ENCODE data around the gene SETDB1. TPM values are rescaled to one million over a fixed set of nuclear protein-coding genes. Genes with fewer than 3 reads are reported as not detected.

SETDB1 gene
- total and polyA plus RNA-seq, 12 donors = 12.6 to 52.9 (median 35.6) TPM

- intact Hi-C loops (cut with DNase I) = no loop called here
- peaks cover 34 to 40% of the 10 kb centered on the region in 2 donors for H3K4me1 ChIP-seq (replicated peaks in 1 of 2)
- no peaks in the 10 kb centered on the region for H3K27me3 ChIP-seq
- DNase-seq = peak in 1 of 7 donors; percentile 11
- H3K4me3 ChIP-seq = no peak overlapping the region
- peaks cover 0 to 63% of the 10 kb centered on the region in 2 donors for H3K36me3 ChIP-seq (replicated peaks in 1 of 2)
- WGBS, 4 donors = 94 to 96% (median 95%) methylated on average over 13 of the region's 13 CpGs
- H3K27ac ChIP-seq = peak overlapping the region in 1 of 5 donors; percentile 54
- TF ChIP-seq POLR2A (IDR thresholded peaks at IDR 0.05) (no peak), CTCF (IDR thresholded peaks at IDR 0.05) (no peak)
- no peaks in the 10 kb centered on the region for H3K9me3 ChIP-seq (replicated peaks in 1 of 3)
Observed at GRCh38 chr1:150967936-150968335, 41.8 kb downstream of the SETDB1 start.

- H3K36me3 ChIP-seq (replicated peaks in 1 of 2) = peaks cover 0 to 57% of the 10 kb centered on the region in 2 donors
- TF ChIP-seq CTCF (IDR thresholded peaks at IDR 0.05) (no peak), POLR2A (IDR thresholded peaks at IDR 0.05) (no peak)
- intact Hi-C loops (cut with DNase I) = no loop called here
- H3K9me3 ChIP-seq (replicated peaks in 1 of 3) = no peaks in the 10 kb centered on the region
- H3K27me3 ChIP-seq = no peaks in the 10 kb centered on the region
- H3K27ac ChIP-seq = peak overlapping the region in 2 of 5 donors; percentile 6 to 54
- peak in 1 of 7 donors; percentile 15 for DNase-seq
- no peak overlapping the region for H3K4me3 ChIP-seq
- H3K4me1 ChIP-seq (replicated peaks in 1 of 2) = peaks cover 40 to 42% of the 10 kb centered on the region in 2 donors
- WGBS, 4 donors = 76 to 91% (median 84%) methylated on average over 4 of the region's 4 CpGs
Observed at GRCh38 chr1:150968491-150968890, 42.3 kb downstream of the SETDB1 start.

GRCh38 chr1:150969626-150970025 lies 43.5 kb downstream of the SETDB1 start:
- Histone ChIP-seq H3K36me3 (replicated peaks in 1 of 2) (peaks cover 0 to 46% of the 10 kb centered on the region in 2 donors), H3K4me1 (replicated peaks in 1 of 2) (peaks cover 41 to 42% of the 10 kb centered on the region in 2 donors), H3K4me3 (no peak overlapping the region), H3K9me3 (replicated peaks in 1 of 3) (no peaks in the 10 kb centered on the region), H3K27me3 (no peaks in the 10 kb centered on the region), H3K27ac (peak overlapping the region in 2 of 5 donors; percentile 60 to 94)
- 75 to 92% (median 79%) methylated on average over 2 to 3 of the region's 3 CpGs for WGBS, 4 donors
- DNase-seq = peak in 1 of 7 donors; percentile 8
- TF ChIP-seq POLR2A (IDR thresholded peaks at IDR 0.05) (no peak), CTCF (IDR thresholded peaks at IDR 0.05) (no peak)
- intact Hi-C loops (cut with DNase I) = no loop called here

- H3K27ac ChIP-seq = peak overlapping the region; percentile 87 to 98 (median 94)
- H3K9me3 ChIP-seq (replicated peaks in 1 of 3) = no peaks in the 10 kb centered on the region
- intact Hi-C loops (cut with DNase I) = no loop called here
- H3K4me3 ChIP-seq = peak overlapping the region in 1 of 4 donors; percentile 100
- H3K4me1 ChIP-seq (replicated peaks in 1 of 2) = peaks cover 41 to 47% of the 10 kb centered on the region in 2 donors
- peaks cover 0 to 32% of the 10 kb centered on the region in 2 donors for H3K36me3 ChIP-seq (replicated peaks in 1 of 2)
- peak; percentile 90 to 97 (median 97) for DNase-seq
- H3K27me3 ChIP-seq = no peaks in the 10 kb centered on the region
- TF ChIP-seq CTCF (IDR thresholded peaks at IDR 0.05) (no peak), POLR2A (IDR thresholded peaks at IDR 0.05) (peak in 1 of 2 donors; percentile 83)
- 21 to 33% (median 25%) methylated on average over 10 to 11 of the region's 11 CpGs for WGBS, 4 donors
Observed at GRCh38 chr1:150970808-150971582, 44.8 kb downstream of the SETDB1 start.

All from adrenal gland (tissue), 12 donors.